ENCODE measurements around the gene MEF2C. TPM values are rescaled to one million over a fixed set of nuclear protein-coding genes. Genes with fewer than 3 reads are reported as not detected.

MEF2C gene
- polyA plus RNA-seq, 1 donor from 2014 or later: 30.2 TPM

GRCh38 chr5:88826646-88827585 is 56.1 kb downstream of the MEF2C start:
- Histone ChIP-seq H3K4me2 (ENCODE audit: low read length) (no peak overlapping the region), H3K9me3 (ENCODE audit: low read length) (no peaks in the 10 kb centered on the region), H3K36me3 (ENCODE audit: insufficient read depth, low read length) (no peaks in the 10 kb centered on the region), H3K9me2 (ENCODE audit: insufficient read depth, low read length) (no peaks in the 10 kb centered on the region), H3K27me3 (ENCODE audit: insufficient read depth, low read depth, low read length) (no peaks in the 10 kb centered on the region), H3F3A (ENCODE audit: insufficient read depth, low read length, poor library complexity, severe bottlenecking) (no peaks in the 10 kb centered on the region), H2AFZ (ENCODE audit: low read depth, low read length) (no peak overlapping the region), H3K79me2 (replicated peaks; ENCODE audit: insufficient read depth, low read length) (no peaks in the 10 kb centered on the region), H3K27ac (ENCODE audit: low read length) (no peak overlapping the region), H4K20me1 (ENCODE audit: insufficient read depth) (no peaks in the 10 kb centered on the region), H3K9ac (ENCODE audit: low read length) (no peak overlapping the region), H3K4me3 (ENCODE audit: low read length) (no peak overlapping the region)
- no peak for TF ChIP-seq REST (IDR thresholded peaks at IDR 0.05; ENCODE audit: borderline replicate concordance)
- no peak for TF ChIP-seq CTCF (IDR thresholded peaks at IDR 0.05; ENCODE audit: poor library complexity, severe bottlenecking)
- no peak for TF ChIP-seq MXI1 (conservative IDR thresholded peaks at IDR 0.05; ENCODE audit: poor library complexity, severe bottlenecking)
- no peak for TF ChIP-seq EP300 (conservative IDR thresholded peaks at IDR 0.05; ENCODE audit: poor library complexity, severe bottlenecking)
- no peak for TF ChIP-seq SMC3 (conservative IDR thresholded peaks at IDR 0.05; ENCODE audit: poor library complexity)
- no peak for TF ChIP-seq EZH2 (IDR thresholded peaks at IDR 0.05; ENCODE audit: borderline replicate concordance, insufficient read depth, low read length, poor library complexity, severe bottlenecking)
- TF ChIP-seq TAF1 (IDR thresholded peaks at IDR 0.05; ENCODE audit: low read depth): no peak
- TF ChIP-seq POLR2AphosphoS5 (IDR thresholded peaks at IDR 0.05): no peak
- TF ChIP-seq RAD21 (conservative IDR thresholded peaks at IDR 0.05): no peak

GRCh38 chr5:88825584-88826315 is 57.2 kb downstream of the MEF2C start:
- Histone ChIP-seq H3K27ac (ENCODE audit: low read length) (no peak overlapping the region), H3K9me2 (ENCODE audit: insufficient read depth, low read length) (no peaks in the 10 kb centered on the region), H3K27me3 (ENCODE audit: insufficient read depth, low read depth, low read length) (no peaks in the 10 kb centered on the region), H3K36me3 (ENCODE audit: insufficient read depth, low read length) (no peaks in the 10 kb centered on the region), H3K4me3 (ENCODE audit: low read length) (no peak overlapping the region), H3K9ac (ENCODE audit: low read length) (no peak overlapping the region), H3K9me3 (ENCODE audit: low read length) (no peaks in the 10 kb centered on the region), H2AFZ (ENCODE audit: low read depth, low read length) (no peak overlapping the region), H3K4me2 (ENCODE audit: low read length) (no peak overlapping the region), H3K79me2 (replicated peaks; ENCODE audit: insufficient read depth, low read length) (no peaks in the 10 kb centered on the region), H3F3A (ENCODE audit: insufficient read depth, low read length, poor library complexity, severe bottlenecking) (no peaks in the 10 kb centered on the region), H4K20me1 (ENCODE audit: insufficient read depth) (no peaks in the 10 kb centered on the region)
- no peak for TF ChIP-seq EP300 (conservative IDR thresholded peaks at IDR 0.05; ENCODE audit: poor library complexity, severe bottlenecking)
- TF ChIP-seq POLR2AphosphoS5 (IDR thresholded peaks at IDR 0.05): no peak
- TF ChIP-seq RAD21 (conservative IDR thresholded peaks at IDR 0.05): no peak
- no peak for TF ChIP-seq TAF1 (IDR thresholded peaks at IDR 0.05; ENCODE audit: low read depth)
- TF ChIP-seq SMC3 (conservative IDR thresholded peaks at IDR 0.05; ENCODE audit: poor library complexity): no peak
- TF ChIP-seq CTCF (IDR thresholded peaks at IDR 0.05; ENCODE audit: poor library complexity, severe bottlenecking): no peak
- TF ChIP-seq EZH2 (IDR thresholded peaks at IDR 0.05; ENCODE audit: borderline replicate concordance, insufficient read depth, low read length, poor library complexity, severe bottlenecking): no peak
- TF ChIP-seq MXI1 (conservative IDR thresholded peaks at IDR 0.05; ENCODE audit: poor library complexity, severe bottlenecking): no peak
- no peak for TF ChIP-seq REST (IDR thresholded peaks at IDR 0.05; ENCODE audit: borderline replicate concordance)
